H1 (cell line): ENCODE data around the gene OR8G5. TPM values are rescaled to one million over a fixed set of nuclear protein-coding genes. Genes with fewer than 3 reads are reported as not detected.

Source experiments
- ATF2 ChIP-seq: IDR thresholded peaks from 2 replicates; pipeline ENCODE4 v1.6.1; 2012; ENCODE audit warnings: low read length, inconsistent platforms
- NRF1 ChIP-seq: IDR thresholded peaks from 2 replicates; pipeline ENCODE4 v1.6.1; 2011; ENCODE audit warnings: mild to moderate bottlenecking, low read depth, low read length, improper control_type of control experiment
- POLR2A ChIP-seq, 2 experiments: IDR thresholded peaks; 1 replicate in 1 of 2; 2 replicates in 1 of 2; pipeline ENCODE4 v1.6.1; 2011; ENCODE audit warnings: low read depth in 2 of 2, low read length in 2 of 2, mild to moderate bottlenecking in 2 of 2; ENCODE audit errors: control extremely low read depth in 1 of 2
- polyA plus RNA-seq, 7 experiments: library from polyadenylated mRNA; depleted of rRNA in 3 of 7; stranded (reverse) in 5 of 7; unstranded in 2 of 7; fragments of >200 nt in 5 of 7; fragments of 200-250 nt in 2 of 7; gene quantifications; 1 replicate in 5 of 7; 2 replicates in 1 of 7; 4 replicates in 1 of 7; pipeline versions ENCODE4 v1.2.1 to v1.2.3, GENCODE V29; 2011 to 2013; ENCODE audit warnings: missing spikeins in 2 of 7, mixed read lengths in 2 of 7
- total RNA-seq: library from RNA; stranded (reverse); fragmentation: NEBNext Ultra II Directional; extraction: Animal tissue kit (Norgen Biotek cat#: 25700); gene quantifications from 2 replicates; pipeline ENCODE4 v1.2.1, GENCODE V29; 2021

Gene OR8G5
- total and polyA plus RNA-seq, 2 of the 8 experiments (the other 6 are each of a cell fraction or from before 2014, with no cell fraction given), result not detected

- TF ChIP-seq ATF2, result no peak
- TF ChIP-seq POLR2A (IDR thresholded peaks at IDR 0.05; ENCODE audit: control extremely low read depth in 1 of 2, low read depth in 2 of 2, low read length in 2 of 2), result no peak
- TF ChIP-seq NRF1, result no peak
Observed at GRCh38 chr11:124294687-124295086, 38.5 kb downstream of the OR8G5 start (continued).
